GM12878 (cell line): ENCODE measurements around the gene DNASE1. TPM values are rescaled to one million over a fixed set of nuclear protein-coding genes. Genes with fewer than 3 reads are reported as not detected.
"Not testable (repeated sequence)": the region's sequence is repeated elsewhere in the genome, so short reads cannot be mapped to it uniquely, and the experiment has no call there.

ENCODE experiments used
- ATAC-seq: fragments of 200-7000 bp; cut with Tn5 transposase; 3 replicates; pipeline ENCODE4 v1.9.1; 2020; ENCODE audit warnings: mild to moderate bottlenecking, moderate library complexity
- BruUV-seq: library from RNA; stranded (reverse); fragments of 400-500 nt; replicated peaks from 2 replicates; lab custom pipeline; 2021; lab: Mats Ljungman, UMichigan
- CTCF ChIA-PET: fragments of 300-600 bp; sonication (Branson Sonifier 250); formaldehyde crosslinking; extraction: SDS; loops from one replicate; lab custom pipeline; 2021; ENCODE audit warnings: inconsistent platforms; lab: Yijun Ruan, JAX
- POLR2A ChIA-PET: fragments of 350-600 bp; formaldehyde crosslinking; extraction: SDS; loops from one replicate; lab custom pipeline; 2021; ENCODE audit warnings: inconsistent platforms; lab: Charles Lee
- RAD21 ChIA-PET: fragments of 300-600 bp; sonication (Branson Sonifier 250); formaldehyde crosslinking; loops from one replicate; lab custom pipeline; 2023; ENCODE audit warnings: antibody characterized with exemption; ENCODE audit not compliant: unreplicated experiment; lab: Charles Lee
- SMC1A ChIA-PET: fragments of 300-600 bp; sonication (Branson Sonifier 250); formaldehyde crosslinking; loops from one replicate; lab custom pipeline; 2023; ENCODE audit not compliant: unreplicated experiment, uncharacterized antibody; lab: Charles Lee
- DNase-seq: peaks from one replicate; pipeline ENCODE4 v3.0.0-alpha.2; 2011; ENCODE audit warnings: low read depth, low spot score
- FAIRE-seq: peaks from 3 replicates; lab custom pipeline; 2011; peaks lifted over from hg19 to GRCh38; lab: Jason Lieb, UNC
- H2AFZ ChIP-seq: 2 replicates; pipeline ENCODE4 v1.6.0; 2011; ENCODE audit warnings: low read depth, low read length, control low read depth; ENCODE audit not compliant: control insufficient read depth
- H3K27ac ChIP-seq: 2 replicates; pipeline ENCODE4 v1.5.1; 2011; ENCODE audit warnings: control low read depth; ENCODE audit not compliant: control insufficient read depth, insufficient read depth
- H3K27me3 ChIP-seq, 2 experiments: replicated peaks in 1 of 2; 2 replicates each; pipeline versions ENCODE4 v1.6.0 to v1.6.1; 2011; ENCODE audit warnings: low read length in 1 of 2; ENCODE audit not compliant: control insufficient read depth in 2 of 2, insufficient read depth in 2 of 2
- H3K36me3 ChIP-seq, 2 experiments: 2 replicates each; pipeline ENCODE4 v1.5.1; 2011; ENCODE audit warnings: low read length in 1 of 2; ENCODE audit not compliant: control insufficient read depth in 2 of 2, insufficient read depth in 2 of 2
- H3K4me1 ChIP-seq: 2 replicates; pipeline ENCODE4 v1.6.1; 2011; ENCODE audit warnings: mild to moderate bottlenecking, low read length, moderate library complexity, mixed read lengths; ENCODE audit not compliant: control insufficient read depth, insufficient read depth
- H3K4me2 ChIP-seq: 2 replicates; pipeline ENCODE4 v1.6.0; 2011; ENCODE audit warnings: control low read depth; ENCODE audit not compliant: control insufficient read depth, insufficient read depth
- H3K4me3 ChIP-seq: fragments of 200-600 bp; sonication (generic); 2 replicates; pipeline ENCODE4 v1.5.1; 2016
- H3K79me2 ChIP-seq: 2 replicates; pipeline ENCODE4 v1.6.0; 2011; ENCODE audit warnings: low read length; ENCODE audit not compliant: control insufficient read depth, insufficient read depth
- H3K9ac ChIP-seq: 2 replicates; pipeline ENCODE4 v1.8.0; 2011; ENCODE audit warnings: low read length, control low read depth, mixed read lengths; ENCODE audit not compliant: control insufficient read depth, insufficient read depth
- H3K9me3 ChIP-seq: replicated peaks from 3 replicates; pipeline ENCODE4 v1.5.1; 2011; ENCODE audit warnings: mild to moderate bottlenecking, low read length; ENCODE audit not compliant: control insufficient read depth, insufficient read depth
- H4K20me1 ChIP-seq: 2 replicates; pipeline ENCODE4 v1.6.0; 2011; ENCODE audit not compliant: control insufficient read depth, insufficient read depth
- CREB1 ChIP-seq: IDR thresholded peaks from 2 replicates; pipeline ENCODE4 v1.6.1; 2012; ENCODE audit warnings: low read depth, mild to moderate bottlenecking, inconsistent platforms
- IRF4 ChIP-seq: IDR thresholded peaks from 2 replicates; pipeline ENCODE4 v1.6.1; 2011; ENCODE audit warnings: low read depth, low read length
- JUNB ChIP-seq: IDR thresholded peaks from 2 replicates; pipeline ENCODE4 v1.6.1; 2016; ENCODE audit warnings: antibody characterized with exemption, mild to moderate bottlenecking
- POU2F2 ChIP-seq: IDR thresholded peaks from 3 replicates; pipeline ENCODE4 v1.6.1; 2011; ENCODE audit warnings: low read depth, mild to moderate bottlenecking, low read length, borderline replicate concordance
- TARDBP ChIP-seq: IDR thresholded peaks from 2 replicates; pipeline ENCODE4 v1.6.1; 2016; ENCODE audit warnings: borderline replicate concordance
- WGBS: methylation state at CpG from one replicate; pipeline ENCODE4 v1.1.6; 2016; ENCODE audit warnings: low lambda C conversion rate; ENCODE audit not compliant: insufficient replicate concordance, insufficient coverage; ENCODE audit errors: missing lambda C conversion rate; 5-methylcytosine and 5-hydroxymethylcytosine counted together
- in situ Hi-C: fragments of 300-500 bp; cut with MboI; formaldehyde crosslinking; loops from 9 replicates; pipeline ENCODE4 v1.14.3; 2018; ENCODE audit warnings: mixed read lengths
- intact Hi-C: fragments of 100-400 bp; cut with micrococcal nuclease; formaldehyde crosslinking; loops from one replicate; pipeline ENCODE4 v1.14.2; 2022; ENCODE audit not compliant: unreplicated experiment
- polyA plus RNA-seq, 11 experiments: library from polyadenylated mRNA; depleted of rRNA in 4 of 11; unstranded in 6 of 11; stranded (reverse) in 5 of 11; fragments of >200 nt; fragmentation: Nextera tagmentation in 4 of 11; fragmentation: Illumina TruSeq in 1 of 11; extraction: Ambion mirVana in 4 of 11; extraction: Trizol in 1 of 11; gene quantifications; 1 replicate in 1 of 11; 2 replicates in 10 of 11; pipeline versions ENCODE4 v1.2.1 to v1.2.3, GENCODE V29; 2011 to 2016; ENCODE audit warnings: inconsistent platforms in 2 of 11, missing spikeins in 2 of 11, low read depth in 1 of 11
- total RNA-seq, 4 experiments: library from RNA; depleted of rRNA in 3 of 4; stranded (reverse); fragments of >200 nt in 3 of 4; fragmentation: Illumina TruSeq in 1 of 4; extraction: Trizol in 1 of 4; gene quantifications; 2 replicates each; pipeline versions ENCODE4 v1.2.1 to v1.2.3, GENCODE V29; 2013 to 2021
- TF ChIP-seq, protein P1 (sequence below): fragments of 450-650 bp; IDR thresholded peaks from 2 replicates; pipeline ENCODE4 v1.6.1; 2017; ENCODE audit warnings: mild to moderate bottlenecking, moderate library complexity
- TF ChIP-seq, protein P2 (sequence below): fragments of 450-650 bp; IDR thresholded peaks from 2 replicates; pipeline ENCODE4 v1.6.1; 2017; ENCODE audit warnings: mild to moderate bottlenecking, low read depth, inconsistent platforms; ENCODE audit not compliant: poor library complexity, severe bottlenecking

DNASE1 gene
- total and polyA plus RNA-seq, 10 of the 15 experiments (the other 5 are each of a cell fraction or from before 2014, with no cell fraction given) = 0.23 to 12.0 (median 7.9) TPM

DNA sequence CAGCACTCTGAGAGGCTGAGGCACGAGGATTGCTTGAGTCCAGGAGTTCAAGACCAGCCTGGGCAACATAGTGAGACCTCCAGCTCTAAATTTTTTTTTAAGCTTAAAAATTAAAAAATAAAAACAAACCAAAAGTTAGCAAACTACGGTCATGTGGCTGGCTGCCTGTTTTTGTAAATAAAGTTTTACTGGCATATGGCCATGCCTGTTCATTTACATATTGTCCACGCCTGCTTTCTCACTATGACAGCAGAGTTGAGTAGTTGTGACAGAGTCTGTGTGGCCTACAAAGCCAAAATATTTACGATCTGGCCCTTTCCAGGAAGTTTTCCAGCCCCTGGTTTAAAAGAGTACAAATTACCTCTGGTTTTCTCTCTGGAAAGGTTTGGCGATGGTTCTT is 46.4 kb upstream of the DNASE1 start (continued):
- TF ChIP-seq, protein P1, sequence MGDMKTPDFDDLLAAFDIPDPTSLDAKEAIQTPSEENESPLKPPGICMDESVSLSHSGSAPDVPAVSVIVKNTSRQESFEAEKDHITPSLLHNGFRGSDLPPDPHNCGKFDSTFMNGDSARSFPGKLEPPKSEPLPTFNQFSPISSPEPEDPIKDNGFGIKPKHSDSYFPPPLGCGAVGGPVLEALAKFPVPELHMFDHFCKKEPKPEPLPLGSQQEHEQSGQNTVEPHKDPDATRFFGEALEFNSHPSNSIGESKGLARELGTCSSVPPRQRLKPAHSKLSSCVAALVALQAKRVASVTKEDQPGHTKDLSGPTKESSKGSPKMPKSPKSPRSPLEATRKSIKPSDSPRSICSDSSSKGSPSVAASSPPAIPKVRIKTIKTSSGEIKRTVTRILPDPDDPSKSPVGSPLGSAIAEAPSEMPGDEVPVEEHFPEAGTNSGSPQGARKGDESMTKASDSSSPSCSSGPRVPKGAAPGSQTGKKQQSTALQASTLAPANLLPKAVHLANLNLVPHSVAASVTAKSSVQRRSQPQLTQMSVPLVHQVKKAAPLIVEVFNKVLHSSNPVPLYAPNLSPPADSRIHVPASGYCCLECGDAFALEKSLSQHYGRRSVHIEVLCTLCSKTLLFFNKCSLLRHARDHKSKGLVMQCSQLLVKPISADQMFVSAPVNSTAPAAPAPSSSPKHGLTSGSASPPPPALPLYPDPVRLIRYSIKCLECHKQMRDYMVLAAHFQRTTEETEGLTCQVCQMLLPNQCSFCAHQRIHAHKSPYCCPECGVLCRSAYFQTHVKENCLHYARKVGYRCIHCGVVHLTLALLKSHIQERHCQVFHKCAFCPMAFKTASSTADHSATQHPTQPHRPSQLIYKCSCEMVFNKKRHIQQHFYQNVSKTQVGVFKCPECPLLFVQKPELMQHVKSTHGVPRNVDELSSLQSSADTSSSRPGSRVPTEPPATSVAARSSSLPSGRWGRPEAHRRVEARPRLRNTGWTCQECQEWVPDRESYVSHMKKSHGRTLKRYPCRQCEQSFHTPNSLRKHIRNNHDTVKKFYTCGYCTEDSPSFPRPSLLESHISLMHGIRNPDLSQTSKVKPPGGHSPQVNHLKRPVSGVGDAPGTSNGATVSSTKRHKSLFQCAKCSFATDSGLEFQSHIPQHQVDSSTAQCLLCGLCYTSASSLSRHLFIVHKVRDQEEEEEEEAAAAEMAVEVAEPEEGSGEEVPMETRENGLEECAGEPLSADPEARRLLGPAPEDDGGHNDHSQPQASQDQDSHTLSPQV = no peak
- TF ChIP-seq JUNB (peak; percentile 32; the same call in 1 of the 2 replicates), IRF4 (peak; percentile 57; the same call in 1 of the 2 replicates), POU2F2 (peak; percentile 92; the same call in 2 of the 3 replicates), TARDBP (no peak), CREB1 (peak; percentile 56; the same call in 1 of the 2 replicates)
- TF ChIP-seq, protein P2, sequence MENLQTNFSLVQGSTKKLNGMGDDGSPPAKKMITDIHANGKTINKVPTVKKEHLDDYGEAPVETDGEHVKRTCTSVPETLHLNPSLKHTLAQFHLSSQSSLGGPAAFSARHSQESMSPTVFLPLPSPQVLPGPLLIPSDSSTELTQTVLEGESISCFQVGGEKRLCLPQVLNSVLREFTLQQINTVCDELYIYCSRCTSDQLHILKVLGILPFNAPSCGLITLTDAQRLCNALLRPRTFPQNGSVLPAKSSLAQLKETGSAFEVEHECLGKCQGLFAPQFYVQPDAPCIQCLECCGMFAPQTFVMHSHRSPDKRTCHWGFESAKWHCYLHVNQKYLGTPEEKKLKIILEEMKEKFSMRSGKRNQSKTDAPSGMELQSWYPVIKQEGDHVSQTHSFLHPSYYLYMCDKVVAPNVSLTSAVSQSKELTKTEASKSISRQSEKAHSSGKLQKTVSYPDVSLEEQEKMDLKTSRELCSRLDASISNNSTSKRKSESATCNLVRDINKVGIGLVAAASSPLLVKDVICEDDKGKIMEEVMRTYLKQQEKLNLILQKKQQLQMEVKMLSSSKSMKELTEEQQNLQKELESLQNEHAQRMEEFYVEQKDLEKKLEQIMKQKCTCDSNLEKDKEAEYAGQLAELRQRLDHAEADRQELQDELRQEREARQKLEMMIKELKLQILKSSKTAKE = peak; percentile 58

DNA sequence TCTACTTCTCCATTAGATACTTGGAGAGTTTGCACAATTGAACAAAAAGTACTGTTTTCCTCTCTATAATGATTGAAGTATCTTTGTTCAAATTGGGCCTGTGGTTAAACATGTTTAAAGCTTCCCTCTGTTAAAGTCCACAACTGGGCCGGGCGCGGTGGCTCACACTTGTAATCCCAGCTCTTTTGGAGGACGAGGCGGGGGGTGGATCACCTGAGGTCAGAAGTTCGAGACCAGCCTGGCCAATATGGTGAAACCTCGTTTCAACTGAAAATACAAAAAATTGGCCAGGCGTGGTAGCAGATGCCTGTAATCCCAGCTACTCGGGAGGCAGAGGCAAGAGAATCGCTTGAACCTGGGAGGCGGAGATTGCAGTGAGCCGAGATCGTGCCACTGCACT is 45.5 kb upstream of the DNASE1 start:
- ATAC-seq, H3K27me3 ChIP-seq, H2AFZ ChIP-seq, FAIRE-seq, H4K20me1 ChIP-seq, RAD21 ChIA-PET, SMC1A ChIA-PET, in situ Hi-C loops, H3K27ac ChIP-seq, POLR2A ChIA-PET, H3K4me3 ChIP-seq, H3K9me3 ChIP-seq, H3K36me3 ChIP-seq, H3K9ac ChIP-seq, intact Hi-C loops, BruUV-seq, DNase-seq: not testable (repeated sequence)
- Histone ChIP-seq H3K4me1 (peaks cover 28% of the 10 kb centered on the region), H3K4me2 (0 out of 2 replicates have a peak overlapping the region, but pooled peaks have one; percentile 29), H3K79me2 (peaks cover 34% of the 10 kb centered on the region)
- CTCF ChIA-PET = interaction anchor here (1.0 kb wide), 1 partner anchor 41 kb away, joined by 4 read pairs; no protein-coding TSS in a partner anchor
- 94% methylated on average over 13 of the region's 13 CpGs for WGBS
